Upper lobe of left lung (tissue), 6 donors: Measurements from ENCODE around the gene CNOT11. TPM values are rescaled to one million over a fixed set of nuclear protein-coding genes. Genes with fewer than 3 reads are reported as not detected.
A peak's percentile ranks its signal among the peaks of the same experiment; 100 is the strongest.

Experiments used
- ATAC-seq, 2 donors: fragments of 200-7000 bp; cut with Tn5 transposase; one replicate each; pipeline ENCODE4 v1.9.1; 2022; ENCODE audit warnings: mild to moderate bottlenecking in 2 of 2, moderate library complexity in 2 of 2; ENCODE audit not compliant: low FRiP score in 2 of 2
- DNase-seq, 2 donors: peaks; one replicate each; pipeline ENCODE4 v3.0.0-alpha.2; 2019 to 2020
- H3K27ac ChIP-seq, 4 donors: fragments of 200-600 bp; sonication (generic); one replicate each; pipeline ENCODE4 v1.5.1; 2016 to 2019
- H3K27me3 ChIP-seq, 4 donors: fragments of 200-600 bp; sonication (generic); one replicate each; pipeline ENCODE4 v1.5.1; 2017 to 2019
- H3K36me3 ChIP-seq, 4 donors: fragments of 200-600 bp; sonication (generic); one replicate each; pipeline ENCODE4 v1.5.1; 2016 to 2019
- H3K4me1 ChIP-seq, 4 donors: fragments of 200-600 bp; sonication (generic); one replicate each; pipeline ENCODE4 v1.5.1; 2018 to 2019
- H3K4me3 ChIP-seq, 4 donors: fragments of 200-600 bp; sonication (generic); one replicate each; pipeline ENCODE4 v1.5.1; 2017 to 2019; ENCODE audit warnings: mild to moderate bottlenecking in 2 of 4, moderate library complexity in 1 of 4
- H3K9me3 ChIP-seq, 4 donors: fragments of 200-600 bp; sonication (generic); one replicate each; pipeline ENCODE4 v1.5.1; 2018 to 2019
- EP300 ChIP-seq, 4 donors: sonication (generic); formaldehyde crosslinking; IDR thresholded peaks; one replicate each; pipeline ENCODE4 v1.5.1; 2017; ENCODE audit warnings: antibody characterized with exemption in 4 of 4, control low read depth in 2 of 4
- POLR2A ChIP-seq, 4 donors: fragments of 450-650 bp; IDR thresholded peaks; one replicate each; pipeline ENCODE4 v1.5.1; 2016 to 2017; ENCODE audit warnings: antibody characterized with exemption in 4 of 4, mild to moderate bottlenecking in 2 of 4
- POLR2AphosphoS5 ChIP-seq, 2 donors: sonication (generic); formaldehyde crosslinking; IDR thresholded peaks; one replicate each; pipeline ENCODE4 v1.5.1; 2017; ENCODE audit warnings: antibody characterized with exemption in 2 of 2
- WGBS, 2 donors: methylation state at CpG; one replicate each; pipeline ENCODE4 v1.1.5; 2017 to 2018; 5-methylcytosine and 5-hydroxymethylcytosine counted together
- total RNA-seq, 6 donors: library from RNA; depleted of rRNA in 4 of 6; stranded (reverse); fragments of >200 nt in 4 of 6; gene quantifications; one replicate each; pipeline versions ENCODE4 v1.1.0 to v1.2.1, GENCODE V29; 2016 to 2021
- TF ChIP-seq, protein P1 (sequence below), 6 experiments: fragments of 450-650 bp in 4 of 6; fragments of 200-600 bp in 2 of 6; sonication (generic) in 2 of 6; IDR thresholded peaks; one replicate each; pipeline ENCODE4 v1.5.1; 2016 to 2019; ENCODE audit warnings: antibody characterized with exemption in 6 of 6
- donor health status: DM: no; HTN: no; CAD: no; lungs with moderate emphysema.
- donor health status: DM: no; HTN: yes; CAD: no; lungs with severe emphysema.

CNOT11 gene
- total RNA-seq, 6 donors from 2014 or later: 15.9 to 49.1 (median 30.4) TPM

- ATAC-seq (no peak), DNase-seq (no peak)
- TF ChIP-seq, protein P1, sequence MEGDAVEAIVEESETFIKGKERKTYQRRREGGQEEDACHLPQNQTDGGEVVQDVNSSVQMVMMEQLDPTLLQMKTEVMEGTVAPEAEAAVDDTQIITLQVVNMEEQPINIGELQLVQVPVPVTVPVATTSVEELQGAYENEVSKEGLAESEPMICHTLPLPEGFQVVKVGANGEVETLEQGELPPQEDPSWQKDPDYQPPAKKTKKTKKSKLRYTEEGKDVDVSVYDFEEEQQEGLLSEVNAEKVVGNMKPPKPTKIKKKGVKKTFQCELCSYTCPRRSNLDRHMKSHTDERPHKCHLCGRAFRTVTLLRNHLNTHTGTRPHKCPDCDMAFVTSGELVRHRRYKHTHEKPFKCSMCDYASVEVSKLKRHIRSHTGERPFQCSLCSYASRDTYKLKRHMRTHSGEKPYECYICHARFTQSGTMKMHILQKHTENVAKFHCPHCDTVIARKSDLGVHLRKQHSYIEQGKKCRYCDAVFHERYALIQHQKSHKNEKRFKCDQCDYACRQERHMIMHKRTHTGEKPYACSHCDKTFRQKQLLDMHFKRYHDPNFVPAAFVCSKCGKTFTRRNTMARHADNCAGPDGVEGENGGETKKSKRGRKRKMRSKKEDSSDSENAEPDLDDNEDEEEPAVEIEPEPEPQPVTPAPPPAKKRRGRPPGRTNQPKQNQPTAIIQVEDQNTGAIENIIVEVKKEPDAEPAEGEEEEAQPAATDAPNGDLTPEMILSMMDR (IDR thresholded peaks at IDR 0.05): no peak
- TF ChIP-seq POLR2A (IDR thresholded peaks at IDR 0.05) (no peak), POLR2AphosphoS5 (IDR thresholded peaks at IDR 0.05) (no peak), EP300 (IDR thresholded peaks at IDR 0.05) (no peak)
- H3K9me3 ChIP-seq: no peaks in the 10 kb centered on the region
- 37 to 47% methylated on average over 9 of the region's 9 CpGs for WGBS, 2 donors
- H3K4me1 ChIP-seq: peaks cover 28 to 50% (median 34%) of the 10 kb centered on the region in 4 donors
- peak overlapping the region; percentile 93 to 96 (median 94) for H3K27ac ChIP-seq
- peak overlapping the region; percentile 58 to 89 (median 73) for H3K4me3 ChIP-seq
- H3K36me3 ChIP-seq: no peaks in the 10 kb centered on the region
- H3K27me3 ChIP-seq: no peaks in the 10 kb centered on the region
These were observed 54.8 kb downstream of the CNOT11 start for GRCh38 chr2:101307503-101307902.

- Histone ChIP-seq H3K9me3 (no peaks in the 10 kb centered on the region), H3K27ac (peak overlapping the region; percentile 93 to 96 (median 94)), H3K36me3 (no peaks in the 10 kb centered on the region), H3K27me3 (no peaks in the 10 kb centered on the region), H3K4me3 (peak overlapping the region; percentile 58 to 89 (median 73)), H3K4me1 (peaks cover 24 to 45% (median 29%) of the 10 kb centered on the region in 4 donors)
- ATAC-seq (peak in 1 of 2 donors; percentile 5), DNase-seq (peak in 1 of 2 donors; percentile 28)
- TF ChIP-seq, protein P1 (IDR thresholded peaks at IDR 0.05): no peak
- no peak for TF ChIP-seq POLR2A (IDR thresholded peaks at IDR 0.05)
- no peak for TF ChIP-seq POLR2AphosphoS5 (IDR thresholded peaks at IDR 0.05)
- TF ChIP-seq EP300 (IDR thresholded peaks at IDR 0.05): no peak
- WGBS, 2 donors: 5 to 20% methylated on average over 1 to 17 of the region's 57 CpGs
These were observed 55.3 kb downstream of the CNOT11 start for GRCh38 chr2:101307950-101308431.

DNA sequence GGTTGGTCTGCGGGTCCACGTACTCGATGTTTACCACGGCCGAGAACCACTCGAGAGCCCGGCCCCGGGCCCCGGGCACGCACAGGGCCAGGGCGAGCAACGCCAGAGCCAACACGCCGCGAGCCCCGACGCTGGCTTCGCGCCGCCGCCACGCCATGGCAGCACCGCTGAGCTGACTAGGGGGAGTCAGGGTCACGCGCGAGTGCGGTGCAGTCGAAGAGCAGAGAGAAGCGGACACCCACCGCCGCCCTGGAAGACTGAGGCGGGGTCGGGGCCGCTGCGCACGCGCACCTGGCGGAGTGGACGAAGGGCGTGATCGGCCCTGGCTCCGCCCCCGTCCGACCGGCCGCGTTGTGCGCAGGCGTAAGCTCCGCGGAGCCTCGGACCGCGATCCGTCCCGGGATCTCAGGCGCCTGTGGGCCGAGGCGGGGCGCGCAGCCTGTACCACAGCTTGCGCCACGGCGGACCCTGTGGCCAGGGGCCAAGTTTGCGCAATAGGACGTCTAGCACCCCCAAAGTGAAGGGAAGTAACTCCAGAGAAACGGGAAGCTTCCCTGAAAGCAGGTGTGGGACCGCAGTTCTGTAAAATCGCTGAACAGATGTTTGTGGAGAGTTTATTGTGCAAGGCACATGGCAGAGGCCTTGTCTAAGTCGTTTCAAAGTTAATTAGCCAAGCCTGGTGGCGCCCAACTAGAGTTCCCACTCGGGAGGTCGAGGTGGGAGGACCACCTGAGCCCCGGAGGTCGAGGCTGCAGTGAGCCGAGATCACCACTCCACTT is 55.9 kb downstream of the CNOT11 start, which contains the start of gene RNF149:
RNF149 (minus strand) TSS at position 270 of the 779 bp plus-strand sequence; CDS start at position 157, 113 bp downstream.
- DNase-seq: peak; percentile 96 to 100

GRCh38 chr2:101310090-101310833 is 57.6 kb downstream of the CNOT11 start:
- ATAC-seq (no peak), DNase-seq (no peak)
- no peaks in the 10 kb centered on the region for H3K36me3 ChIP-seq
- no peaks in the 10 kb centered on the region for H3K9me3 ChIP-seq
- H3K27me3 ChIP-seq: no peaks in the 10 kb centered on the region
- no peak overlapping the region for H3K4me3 ChIP-seq
- TF ChIP-seq EP300 (IDR thresholded peaks at IDR 0.05) (no peak), POLR2AphosphoS5 (IDR thresholded peaks at IDR 0.05) (no peak), POLR2A (IDR thresholded peaks at IDR 0.05) (no peak)
- TF ChIP-seq, protein P1 (IDR thresholded peaks at IDR 0.05): no peak
- H3K27ac ChIP-seq: peak overlapping the region; percentile 93 to 96 (median 94)
- H3K4me1 ChIP-seq: peaks cover 11 to 28% (median 15%) of the 10 kb centered on the region in 4 donors
- WGBS, 2 donors: 56 to 74% methylated on average over 10 of the region's 10 CpGs

More for the DNA sequence above, 55.9 kb downstream of the CNOT11 start, which contains the start of gene RNF149:
- peaks cover 24 to 44% (median 29%) of the 10 kb centered on the region in 4 donors for H3K4me1 ChIP-seq
- peak; percentile 95 for ATAC-seq
- peak within 1 kb of the TSS; percentile 58 to 89 (median 73) for H3K4me3 ChIP-seq
- H3K27me3 ChIP-seq: no peaks in the 10 kb centered on the region
- no peaks in the 10 kb centered on the region for H3K36me3 ChIP-seq
- WGBS, 2 donors: 4 to 13% methylated on average over 20 to 44 of the region's 76 CpGs
- peak; percentile 33 to 99 (median 94) for TF ChIP-seq POLR2A (IDR thresholded peaks at IDR 0.05)
- TF ChIP-seq, protein P1 (IDR thresholded peaks at IDR 0.05): peak; percentile 4 to 86 (median 54)
- TF ChIP-seq EP300 (IDR thresholded peaks at IDR 0.05): peak in 2 of 4 donors; percentile 33 to 65
- TF ChIP-seq POLR2AphosphoS5 (IDR thresholded peaks at IDR 0.05): peak; percentile 95 to 98
- no peaks in the 10 kb centered on the region for H3K9me3 ChIP-seq
- H3K27ac ChIP-seq: peak within 1 kb of the TSS; percentile 93 to 96 (median 94)
